Epithelial cell of esophagus (primary cell): Measurements from ENCODE around the gene CERS6.
"Not testable (repeated sequence)": the region's sequence is repeated elsewhere in the genome, so short reads cannot be mapped to it uniquely, and the experiment has no call there.

Experiments used
- DNase-seq: peaks from one replicate; pipeline ENCODE4 v3.0.0; 2010; ENCODE audit warnings: low read depth
- H3K4me3 ChIP-seq: 2 replicates; pipeline ENCODE4 v1.5.1; 2011; ENCODE audit warnings: mild to moderate bottlenecking, low read length, control low read depth
- TF ChIP-seq, protein P1 (sequence below): IDR thresholded peaks from 2 replicates; pipeline ENCODE4 v1.5.1; 2011; ENCODE audit warnings: low read depth, mild to moderate bottlenecking, low read length, control low read depth, inconsistent platforms; ENCODE audit not compliant: insufficient read depth; ENCODE audit errors: missing control alignments

CERS6 gene, protein sequence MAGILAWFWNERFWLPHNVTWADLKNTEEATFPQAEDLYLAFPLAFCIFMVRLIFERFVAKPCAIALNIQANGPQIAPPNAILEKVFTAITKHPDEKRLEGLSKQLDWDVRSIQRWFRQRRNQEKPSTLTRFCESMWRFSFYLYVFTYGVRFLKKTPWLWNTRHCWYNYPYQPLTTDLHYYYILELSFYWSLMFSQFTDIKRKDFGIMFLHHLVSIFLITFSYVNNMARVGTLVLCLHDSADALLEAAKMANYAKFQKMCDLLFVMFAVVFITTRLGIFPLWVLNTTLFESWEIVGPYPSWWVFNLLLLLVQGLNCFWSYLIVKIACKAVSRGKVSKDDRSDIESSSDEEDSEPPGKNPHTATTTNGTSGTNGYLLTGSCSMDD

DNA sequence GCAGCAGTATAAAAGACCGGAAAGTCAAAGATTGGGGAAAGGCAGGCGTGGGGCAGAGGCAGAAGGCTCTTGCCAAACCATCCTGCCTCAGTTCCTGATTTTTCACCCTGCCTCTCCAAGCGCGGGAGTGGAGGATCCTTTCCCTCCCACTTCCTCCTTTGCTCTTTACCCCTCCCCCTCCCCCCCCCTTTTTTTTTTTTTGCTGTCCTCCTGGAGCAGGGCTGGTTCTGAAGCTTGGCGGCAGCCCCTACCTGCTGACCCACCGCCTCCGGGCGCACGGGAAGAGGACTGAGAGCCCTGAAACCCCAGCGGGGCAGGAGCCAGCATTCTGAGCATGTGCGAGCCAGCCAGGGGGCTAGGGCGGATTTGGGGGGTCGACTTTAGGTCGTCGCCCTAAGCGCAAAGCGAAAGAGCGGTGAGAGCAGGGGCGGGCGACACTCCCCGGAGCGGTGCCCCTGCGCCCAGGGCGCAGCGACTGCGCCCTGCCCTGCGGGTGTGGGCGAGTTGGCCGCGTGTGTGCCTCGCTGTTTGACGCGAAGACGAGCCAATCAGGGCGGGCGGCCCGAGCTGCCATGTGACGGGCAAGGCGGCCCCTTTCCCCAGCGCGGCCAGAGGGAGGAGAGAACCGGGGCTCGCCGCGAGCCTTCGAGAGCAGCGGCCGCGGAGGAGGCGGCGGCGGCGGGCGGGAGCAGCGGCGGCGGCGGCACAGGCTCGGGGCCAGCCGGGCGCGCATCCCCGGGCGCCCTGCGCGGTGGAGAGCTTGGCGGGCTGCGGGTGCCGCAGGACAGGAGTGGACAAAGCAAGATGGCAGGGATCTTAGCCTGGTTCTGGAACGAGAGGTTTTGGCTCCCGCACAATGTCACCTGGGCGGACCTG, at the start of gene CERS6:
CERS6 (plus strand) TSS at position 628 of the 876 bp plus-strand sequence; CDS start at position 805, 177 bp downstream.
- peak; percentile 97 for DNase-seq
- peak within 1 kb of the TSS; percentile 91 for H3K4me3 ChIP-seq
- TF ChIP-seq, protein P1, sequence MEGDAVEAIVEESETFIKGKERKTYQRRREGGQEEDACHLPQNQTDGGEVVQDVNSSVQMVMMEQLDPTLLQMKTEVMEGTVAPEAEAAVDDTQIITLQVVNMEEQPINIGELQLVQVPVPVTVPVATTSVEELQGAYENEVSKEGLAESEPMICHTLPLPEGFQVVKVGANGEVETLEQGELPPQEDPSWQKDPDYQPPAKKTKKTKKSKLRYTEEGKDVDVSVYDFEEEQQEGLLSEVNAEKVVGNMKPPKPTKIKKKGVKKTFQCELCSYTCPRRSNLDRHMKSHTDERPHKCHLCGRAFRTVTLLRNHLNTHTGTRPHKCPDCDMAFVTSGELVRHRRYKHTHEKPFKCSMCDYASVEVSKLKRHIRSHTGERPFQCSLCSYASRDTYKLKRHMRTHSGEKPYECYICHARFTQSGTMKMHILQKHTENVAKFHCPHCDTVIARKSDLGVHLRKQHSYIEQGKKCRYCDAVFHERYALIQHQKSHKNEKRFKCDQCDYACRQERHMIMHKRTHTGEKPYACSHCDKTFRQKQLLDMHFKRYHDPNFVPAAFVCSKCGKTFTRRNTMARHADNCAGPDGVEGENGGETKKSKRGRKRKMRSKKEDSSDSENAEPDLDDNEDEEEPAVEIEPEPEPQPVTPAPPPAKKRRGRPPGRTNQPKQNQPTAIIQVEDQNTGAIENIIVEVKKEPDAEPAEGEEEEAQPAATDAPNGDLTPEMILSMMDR = no peak

DNA sequence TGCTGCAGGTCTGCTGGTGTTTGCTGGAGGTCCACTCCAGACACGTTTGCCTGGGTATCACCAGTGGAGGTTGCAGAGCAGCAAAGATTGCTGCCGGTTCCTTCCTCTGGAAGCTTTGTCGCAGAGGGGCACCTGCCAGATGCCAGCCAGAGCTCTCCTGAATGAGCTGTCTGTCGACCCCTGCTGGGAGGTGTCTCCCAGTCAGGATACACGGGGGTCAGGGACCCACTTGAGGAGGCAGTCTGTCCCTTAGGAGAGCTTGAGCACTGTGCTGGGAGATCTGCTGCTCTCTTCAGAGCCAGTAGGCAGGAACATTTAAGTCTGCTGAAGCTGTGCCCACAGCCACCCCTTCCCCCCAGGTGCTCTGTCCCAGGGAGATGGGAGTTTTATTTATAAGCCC, 43.8 kb upstream of the CERS6 start:
- H3K4me3 ChIP-seq, DNase-seq: not testable (repeated sequence)

DNA sequence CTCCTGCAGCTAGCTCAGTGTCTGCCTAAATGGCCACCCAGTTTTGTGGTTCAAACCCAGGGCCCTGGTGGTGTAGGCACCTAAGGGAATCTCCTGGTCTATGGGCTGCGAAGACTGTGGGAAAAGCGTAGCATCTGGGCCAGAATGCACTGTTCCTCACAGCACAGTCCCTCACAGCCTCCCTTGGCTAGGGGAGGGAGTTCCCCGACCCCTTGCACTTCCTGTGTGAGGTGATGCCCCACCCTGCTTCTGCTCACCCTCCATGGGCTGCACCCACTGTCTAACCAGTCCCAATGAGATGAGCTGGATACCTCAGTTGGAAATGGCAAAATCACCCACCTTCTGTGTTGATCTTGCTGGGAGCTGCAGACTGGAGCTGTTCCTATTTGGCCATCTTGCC, 43.0 kb upstream of the CERS6 start:
- H3K4me3 ChIP-seq, DNase-seq: not testable (repeated sequence)

DNA sequence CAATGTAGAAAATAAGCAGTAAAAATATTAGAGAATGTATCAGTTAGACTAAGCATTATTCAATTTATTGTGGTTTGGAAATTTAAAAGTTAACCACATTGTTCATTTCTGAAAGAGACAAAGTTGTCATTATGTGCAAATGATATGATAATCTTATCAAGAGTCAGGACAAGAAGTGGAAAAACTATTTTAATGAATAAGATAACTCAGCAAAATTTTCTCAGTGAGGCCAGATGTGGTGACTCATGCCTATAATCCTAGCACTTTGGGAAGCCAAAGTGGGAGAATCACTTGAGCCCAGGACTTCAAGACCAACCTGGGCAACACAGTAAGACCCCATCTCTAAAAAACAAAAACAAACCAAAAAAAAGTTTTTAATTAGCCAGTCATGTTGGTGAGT, 39.5 kb upstream of the CERS6 start:
- no peak overlapping the region for H3K4me3 ChIP-seq
- TF ChIP-seq, protein P1 = no peak
- no peak for DNase-seq

DNA sequence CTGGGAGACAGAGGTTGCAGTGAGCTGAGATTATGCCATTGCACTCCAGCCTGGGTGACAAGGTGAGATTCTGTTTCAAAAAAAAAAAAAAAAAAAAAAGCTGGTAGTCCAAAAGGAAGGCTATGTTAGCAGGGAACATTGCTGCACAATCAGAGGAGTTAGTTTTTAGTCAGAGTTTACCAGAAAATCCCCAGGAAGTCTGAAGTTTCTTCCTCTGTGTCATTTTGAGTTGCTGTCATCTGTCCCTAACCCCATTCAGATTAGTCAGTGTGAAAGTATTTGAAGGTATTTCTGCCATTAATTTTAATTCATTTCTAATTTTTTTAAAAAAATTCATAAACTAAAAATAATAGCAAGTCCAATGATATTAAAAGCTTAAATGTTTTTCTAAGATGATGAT, 33.5 kb upstream of the CERS6 start:
- TF ChIP-seq, protein P1 = no peak
- no peak for DNase-seq
- no peak overlapping the region for H3K4me3 ChIP-seq

DNA sequence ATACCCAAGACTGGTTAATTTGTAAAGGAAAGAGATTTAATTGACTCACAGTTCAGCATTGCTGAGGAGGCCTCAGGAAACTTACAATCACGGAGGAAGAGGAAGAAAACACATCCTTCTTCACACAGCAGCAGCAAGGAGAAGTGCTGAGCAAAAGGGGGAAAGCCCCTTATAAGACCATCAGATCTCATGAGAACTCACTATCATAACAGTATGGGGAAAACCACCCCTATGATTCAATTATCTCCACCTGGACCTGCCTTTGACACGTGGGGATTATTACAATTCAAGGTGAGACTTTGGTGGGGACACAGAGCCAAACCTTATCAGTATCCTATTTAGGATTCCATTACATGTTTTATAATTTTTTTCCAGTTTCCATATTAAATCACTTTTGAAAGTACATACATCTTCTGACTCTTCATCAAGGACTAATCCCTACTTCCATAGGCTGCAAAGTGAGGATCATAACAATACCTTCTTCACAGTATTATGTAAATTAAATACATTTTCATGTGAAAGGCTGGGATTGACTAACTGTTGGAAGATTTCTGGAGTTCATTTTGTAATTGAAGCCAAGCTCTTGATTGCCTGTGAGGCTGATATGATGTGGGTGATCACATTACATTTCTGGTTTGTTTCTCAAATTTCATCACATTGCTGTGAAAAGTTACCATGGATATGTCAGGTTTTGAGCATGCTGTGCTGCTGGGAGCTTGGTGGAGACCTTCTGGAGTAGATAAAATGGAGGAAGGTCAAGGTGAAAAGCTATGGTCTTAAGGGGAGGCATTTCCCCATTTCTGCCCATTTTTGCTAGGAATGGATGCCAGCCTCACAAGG, 31.7 kb upstream of the CERS6 start:
- H3K4me3 ChIP-seq = no peak overlapping the region
- TF ChIP-seq, protein P1 = no peak
- no peak for DNase-seq

DNA sequence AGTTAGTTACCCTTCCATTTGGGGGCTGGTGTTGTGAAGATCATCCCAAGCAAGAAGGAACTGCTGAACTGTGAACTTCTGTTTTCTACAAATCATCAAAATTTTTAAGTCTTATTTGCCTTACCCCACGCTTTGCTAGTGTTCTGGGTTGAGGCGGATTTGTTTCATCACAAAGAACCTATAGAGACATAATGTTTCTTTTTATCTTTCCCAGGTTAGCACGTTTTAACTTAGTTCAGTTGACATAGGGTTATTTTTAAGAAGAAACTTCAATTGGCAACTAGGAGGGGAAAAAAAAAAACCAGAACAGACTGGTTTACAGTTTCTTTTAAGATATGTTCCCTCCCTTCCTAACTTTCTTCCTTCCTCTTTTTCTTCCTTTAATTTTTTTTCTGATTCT, 31.1 kb upstream of the CERS6 start:
- TF ChIP-seq, protein P1 = no peak
- DNase-seq = no peak
- no peak overlapping the region for H3K4me3 ChIP-seq
